DOHH2 (cell line): ENCODE data around the gene FAIM2.

ENCODE experiments used
- H3F3A ChIP-seq: fragments of 200-600 bp; sonication (generic), shearing (Covaris generic); 2 replicates; pipeline ENCODE4 v1.6.0; 2016; ENCODE audit warnings: antibody characterized with exemption, mild to moderate bottlenecking; ENCODE audit not compliant: control insufficient read depth, insufficient read depth
- H3K27ac ChIP-seq: fragments of 200-600 bp; sonication (generic); 2 replicates; pipeline ENCODE4 v1.5.1; 2014; ENCODE audit warnings: low read depth, mild to moderate bottlenecking, low read length, moderate library complexity
- H3K27me3 ChIP-seq: fragments of 200-600 bp; sonication (generic); 2 replicates; pipeline ENCODE4 v1.6.1; 2014; ENCODE audit warnings: mild to moderate bottlenecking, low read length, mixed read lengths; ENCODE audit not compliant: control insufficient read depth
- H3K36me3 ChIP-seq: fragments of 200-600 bp; sonication (generic); 2 replicates; pipeline ENCODE4 v1.6.1; 2014; ENCODE audit warnings: mild to moderate bottlenecking, low read length, moderate library complexity, mixed read lengths; ENCODE audit not compliant: control insufficient read depth
- H3K4me1 ChIP-seq: fragments of 200-600 bp; sonication (generic); 2 replicates; pipeline ENCODE4 v1.6.1; 2014; ENCODE audit warnings: mild to moderate bottlenecking, low read length, mixed read lengths; ENCODE audit not compliant: control insufficient read depth
- H3K4me2 ChIP-seq: fragments of 200-600 bp; sonication (generic); 2 replicates; pipeline ENCODE4 v1.6.0; 2014; ENCODE audit warnings: mild to moderate bottlenecking, low read length, moderate library complexity
- H3K4me3 ChIP-seq: fragments of 200-600 bp; sonication (generic); 2 replicates; pipeline ENCODE4 v1.5.1; 2014; ENCODE audit warnings: mild to moderate bottlenecking, low read length, mixed read lengths
- H3K79me2 ChIP-seq: fragments of 200-600 bp; sonication (generic); 2 replicates; pipeline ENCODE4 v1.6.1; 2014; ENCODE audit warnings: mild to moderate bottlenecking, low read length, mixed read lengths; ENCODE audit not compliant: control insufficient read depth
- H3K9me2 ChIP-seq: fragments of 200-600 bp; sonication (generic); replicated peaks from 2 replicates; pipeline ENCODE4 v1.6.1; 2014; ENCODE audit warnings: mild to moderate bottlenecking, low read length, mixed read lengths; ENCODE audit not compliant: control insufficient read depth
- H3K9me3 ChIP-seq: fragments of 200-600 bp; sonication (generic); 2 replicates; pipeline ENCODE4 v1.6.1; 2014; ENCODE audit warnings: antibody characterized with exemption, low read length, mixed read lengths; ENCODE audit not compliant: control insufficient read depth, insufficient read depth
- H4K20me1 ChIP-seq: fragments of 200-600 bp; sonication (generic); 2 replicates; pipeline ENCODE4 v1.6.0; 2014; ENCODE audit warnings: low read depth, mild to moderate bottlenecking, antibody characterized with exemption, low read length, moderate library complexity; ENCODE audit not compliant: control insufficient read depth, insufficient read depth
- CTCF ChIP-seq: fragments of 200-600 bp; sonication (generic); IDR thresholded peaks from one replicate; pipeline ENCODE4 v1.5.1; 2014; ENCODE audit warnings: antibody characterized with exemption, mild to moderate bottlenecking, low read depth, low read length; ENCODE audit not compliant: poor library complexity, severe bottlenecking
- EZH2phosphoT487 ChIP-seq: fragments of 200-600 bp; sonication (generic); IDR thresholded peaks from 2 replicates; pipeline ENCODE4 v1.6.1; 2017; ENCODE audit warnings: borderline replicate concordance, mild to moderate bottlenecking, antibody characterized with exemption, low read length, moderate library complexity, mixed read lengths

The FAIM2 gene

GRCh38 chr12:49934505-49934904 lies 30.8 kb upstream of the FAIM2 start:
- no peaks in the 10 kb centered on the region for H3F3A ChIP-seq
- peaks cover 20% of the 10 kb centered on the region for H3K27me3 ChIP-seq
- H3K27ac ChIP-seq: no peak overlapping the region
- H3K9me3 ChIP-seq: no peaks in the 10 kb centered on the region
- no peaks in the 10 kb centered on the region for H3K9me2 ChIP-seq
- H3K4me1 ChIP-seq: no peaks in the 10 kb centered on the region
- no peak overlapping the region for H3K4me3 ChIP-seq
- H4K20me1 ChIP-seq: no peaks in the 10 kb centered on the region
- TF ChIP-seq CTCF (no peak), EZH2phosphoT487 (no peak)
- H3K4me2 ChIP-seq: no peak overlapping the region
- H3K36me3 ChIP-seq: no peaks in the 10 kb centered on the region
- H3K79me2 ChIP-seq: no peaks in the 10 kb centered on the region

GRCh38 chr12:49933796-49934195 lies 30.1 kb upstream of the FAIM2 start:
- H3K79me2 ChIP-seq: no peaks in the 10 kb centered on the region
- H3K36me3 ChIP-seq: no peaks in the 10 kb centered on the region
- H3K27ac ChIP-seq: no peak overlapping the region
- no peak overlapping the region for H3K4me3 ChIP-seq
- no peaks in the 10 kb centered on the region for H3K4me1 ChIP-seq
- H3K9me2 ChIP-seq: no peaks in the 10 kb centered on the region
- H3F3A ChIP-seq: no peaks in the 10 kb centered on the region
- peaks cover 22% of the 10 kb centered on the region for H3K27me3 ChIP-seq
- no peak for TF ChIP-seq EZH2phosphoT487
- no peak for TF ChIP-seq CTCF
- no peaks in the 10 kb centered on the region for H3K9me3 ChIP-seq
- H3K4me2 ChIP-seq: no peak overlapping the region
- H4K20me1 ChIP-seq: no peaks in the 10 kb centered on the region

- TF ChIP-seq CTCF: no peak
- no peak for TF ChIP-seq EZH2phosphoT487
Observed at GRCh38 chr12:49932533-49933130, 28.9 kb upstream of the FAIM2 start.

More at GRCh38 chr12:49932533-49933130, 28.9 kb upstream of the FAIM2 start:
- Histone ChIP-seq H3K36me3 (no peaks in the 10 kb centered on the region), H3K4me2 (no peak overlapping the region), H3F3A (no peaks in the 10 kb centered on the region), H4K20me1 (no peaks in the 10 kb centered on the region), H3K9me2 (no peaks in the 10 kb centered on the region), H3K4me1 (no peaks in the 10 kb centered on the region), H3K79me2 (no peaks in the 10 kb centered on the region), H3K4me3 (no peak overlapping the region), H3K9me3 (no peaks in the 10 kb centered on the region), H3K27ac (no peak overlapping the region), H3K27me3 (peaks cover 25% of the 10 kb centered on the region)
